Testis (tissue), 3 donors: ENCODE measurements around the gene RFLNA. TPM values are rescaled to one million over a fixed set of nuclear protein-coding genes. Genes with fewer than 3 reads are reported as not detected.

Experiments used
- DNase-seq: peaks from one replicate; pipeline ENCODE4 v3.0.0-alpha.2; 2019
- H3K27ac ChIP-seq, 2 donors: fragments of 200-600 bp; sonication (generic); one replicate each; pipeline ENCODE4 v1.5.1; 2019
- H3K27me3 ChIP-seq: fragments of 200-600 bp; sonication (generic); one replicate; pipeline ENCODE4 v1.5.1; 2019
- H3K36me3 ChIP-seq: fragments of 200-600 bp; sonication (generic); one replicate; pipeline ENCODE4 v1.5.1; 2017; ENCODE audit warnings: low read depth; ENCODE audit errors: missing control alignments
- H3K4me1 ChIP-seq: fragments of 200-600 bp; sonication (generic); one replicate; pipeline ENCODE4 v1.5.1; 2019
- H3K4me3 ChIP-seq, 2 donors: fragments of 200-600 bp; sonication (generic); one replicate each; pipeline ENCODE4 v1.5.1; 2017 to 2019
- H3K9me3 ChIP-seq: fragments of 200-600 bp; sonication (generic); one replicate; pipeline ENCODE4 v1.5.1; 2017
- POLR2A ChIP-seq: fragments of 450-650 bp; IDR thresholded peaks from one replicate; pipeline ENCODE4 v1.6.1; 2017; ENCODE audit warnings: antibody characterized with exemption, mild to moderate bottlenecking, moderate library complexity
- WGBS, 2 donors: methylation state at CpG; one replicate each; pipeline ENCODE4 v1.1.5; 2018; 5-methylcytosine and 5-hydroxymethylcytosine counted together
- intact Hi-C: fragments of 100-400 bp; cut with DNase I; formaldehyde crosslinking; loops from one replicate; pipeline ENCODE4 v1.15.1; 2023; ENCODE audit warnings: low total_unique reads
- polyA plus RNA-seq: library from polyadenylated mRNA; stranded (reverse); fragments of 350-450 nt; fragmentation: Illumina TruSeq; extraction: RNeasy Lipid Tissue Mini Kit (QIAGEN cat#74804); gene quantifications from one replicate; pipeline ENCODE4 v1.2.3, GENCODE V29; 2014; ENCODE audit warnings: low read depth, low replicate concordance; ENCODE audit not compliant: insufficient read depth
- total RNA-seq, 2 donors: library from RNA; depleted of rRNA; stranded (reverse); fragments of >200 nt; gene quantifications; one replicate each; pipeline ENCODE4 v1.2.3, GENCODE V29; 2016
- TF ChIP-seq, protein P1 (sequence below), 3 experiments: fragments of 450-650 bp in 2 of 3; fragments of 200-600 bp in 1 of 3; sonication (generic) in 1 of 3; IDR thresholded peaks; one replicate each; pipeline ENCODE4 v1.5.1; 2016 to 2019; ENCODE audit warnings: antibody characterized with exemption in 3 of 3, mild to moderate bottlenecking in 2 of 3, moderate library complexity in 1 of 3

RFLNA gene
- total and polyA plus RNA-seq, 3 donors from 2014 or later: 0.31 to 0.80 (median 0.68) TPM

- no peak for TF ChIP-seq POLR2A
- TF ChIP-seq, protein P1, sequence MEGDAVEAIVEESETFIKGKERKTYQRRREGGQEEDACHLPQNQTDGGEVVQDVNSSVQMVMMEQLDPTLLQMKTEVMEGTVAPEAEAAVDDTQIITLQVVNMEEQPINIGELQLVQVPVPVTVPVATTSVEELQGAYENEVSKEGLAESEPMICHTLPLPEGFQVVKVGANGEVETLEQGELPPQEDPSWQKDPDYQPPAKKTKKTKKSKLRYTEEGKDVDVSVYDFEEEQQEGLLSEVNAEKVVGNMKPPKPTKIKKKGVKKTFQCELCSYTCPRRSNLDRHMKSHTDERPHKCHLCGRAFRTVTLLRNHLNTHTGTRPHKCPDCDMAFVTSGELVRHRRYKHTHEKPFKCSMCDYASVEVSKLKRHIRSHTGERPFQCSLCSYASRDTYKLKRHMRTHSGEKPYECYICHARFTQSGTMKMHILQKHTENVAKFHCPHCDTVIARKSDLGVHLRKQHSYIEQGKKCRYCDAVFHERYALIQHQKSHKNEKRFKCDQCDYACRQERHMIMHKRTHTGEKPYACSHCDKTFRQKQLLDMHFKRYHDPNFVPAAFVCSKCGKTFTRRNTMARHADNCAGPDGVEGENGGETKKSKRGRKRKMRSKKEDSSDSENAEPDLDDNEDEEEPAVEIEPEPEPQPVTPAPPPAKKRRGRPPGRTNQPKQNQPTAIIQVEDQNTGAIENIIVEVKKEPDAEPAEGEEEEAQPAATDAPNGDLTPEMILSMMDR (IDR thresholded peaks at IDR 0.05): no peak
- Histone ChIP-seq H3K27me3 (no peaks in the 10 kb centered on the region), H3K36me3 (no peaks in the 10 kb centered on the region), H3K9me3 (no peaks in the 10 kb centered on the region), H3K4me3 (no peak overlapping the region), H3K27ac (peak overlapping the region in 1 of 2 donors; percentile 26), H3K4me1 (peaks cover 24% of the 10 kb centered on the region)
- 91 to 93% methylated on average over 11 of the region's 11 CpGs for WGBS, 2 donors
- intact Hi-C loops: no loop called here
- DNase-seq: no peak
Measured at GRCh38 chr12:124358572-124358971, 63.7 kb downstream of the RFLNA start.

DNA sequence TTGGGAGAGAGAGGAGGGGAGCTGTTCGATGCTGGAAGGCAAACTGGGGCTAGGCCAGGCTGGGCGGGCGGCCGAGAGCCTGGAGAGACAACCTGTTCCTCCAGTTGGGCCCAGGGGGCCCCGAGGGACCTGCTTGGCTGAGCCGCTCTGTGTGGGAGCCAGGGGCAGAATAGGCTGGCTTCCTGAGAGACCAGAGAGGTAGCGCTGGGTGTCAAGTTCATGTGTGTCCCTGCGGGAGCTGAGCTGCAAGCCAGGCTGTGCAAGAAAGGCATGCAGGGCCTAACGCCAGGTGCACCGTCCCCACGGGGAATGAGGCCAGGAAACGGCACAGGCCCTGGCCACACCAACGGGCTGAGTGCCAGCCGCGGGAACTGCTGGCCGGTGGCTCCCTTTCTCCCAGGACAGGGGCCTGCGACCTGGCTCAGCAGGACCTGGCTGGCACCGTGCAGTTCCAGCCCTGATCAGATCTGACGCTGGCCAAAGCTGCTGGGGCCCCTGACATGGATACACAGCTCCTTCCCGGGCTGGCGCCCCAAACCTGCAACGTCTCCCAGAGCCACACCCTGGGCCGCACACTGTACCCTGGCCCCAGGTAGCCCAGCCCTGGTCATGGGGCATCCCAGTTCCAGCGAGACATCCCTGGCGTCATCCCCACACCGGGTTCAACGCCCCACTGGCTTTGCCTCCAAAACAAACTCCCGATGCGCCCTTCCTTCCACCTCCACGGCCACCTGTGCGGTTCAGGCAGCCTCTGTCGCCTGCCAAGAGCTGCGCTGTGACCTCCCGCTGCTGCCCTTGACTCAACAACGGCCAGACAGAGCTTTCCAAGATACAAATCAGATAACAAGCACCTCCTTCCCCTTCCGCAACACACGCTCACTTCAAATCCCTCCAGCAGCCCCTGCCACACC, 65.0 kb downstream of the RFLNA start:
- no peaks in the 10 kb centered on the region for H3K36me3 ChIP-seq
- no peak for TF ChIP-seq POLR2A
- TF ChIP-seq, protein P1 (IDR thresholded peaks at IDR 0.05): no peak
- H3K27me3 ChIP-seq: no peaks in the 10 kb centered on the region
- H3K4me3 ChIP-seq: no peak overlapping the region
- H3K4me1 ChIP-seq: peaks cover 37% of the 10 kb centered on the region
- H3K27ac ChIP-seq: peak overlapping the region in 1 of 2 donors; percentile 50
- no peaks in the 10 kb centered on the region for H3K9me3 ChIP-seq
- DNase-seq: peak; percentile 90
- WGBS, 2 donors: 39 to 43% methylated on average over 11 to 37 of the region's 37 CpGs
- intact Hi-C loops: no loop called here

DNA sequence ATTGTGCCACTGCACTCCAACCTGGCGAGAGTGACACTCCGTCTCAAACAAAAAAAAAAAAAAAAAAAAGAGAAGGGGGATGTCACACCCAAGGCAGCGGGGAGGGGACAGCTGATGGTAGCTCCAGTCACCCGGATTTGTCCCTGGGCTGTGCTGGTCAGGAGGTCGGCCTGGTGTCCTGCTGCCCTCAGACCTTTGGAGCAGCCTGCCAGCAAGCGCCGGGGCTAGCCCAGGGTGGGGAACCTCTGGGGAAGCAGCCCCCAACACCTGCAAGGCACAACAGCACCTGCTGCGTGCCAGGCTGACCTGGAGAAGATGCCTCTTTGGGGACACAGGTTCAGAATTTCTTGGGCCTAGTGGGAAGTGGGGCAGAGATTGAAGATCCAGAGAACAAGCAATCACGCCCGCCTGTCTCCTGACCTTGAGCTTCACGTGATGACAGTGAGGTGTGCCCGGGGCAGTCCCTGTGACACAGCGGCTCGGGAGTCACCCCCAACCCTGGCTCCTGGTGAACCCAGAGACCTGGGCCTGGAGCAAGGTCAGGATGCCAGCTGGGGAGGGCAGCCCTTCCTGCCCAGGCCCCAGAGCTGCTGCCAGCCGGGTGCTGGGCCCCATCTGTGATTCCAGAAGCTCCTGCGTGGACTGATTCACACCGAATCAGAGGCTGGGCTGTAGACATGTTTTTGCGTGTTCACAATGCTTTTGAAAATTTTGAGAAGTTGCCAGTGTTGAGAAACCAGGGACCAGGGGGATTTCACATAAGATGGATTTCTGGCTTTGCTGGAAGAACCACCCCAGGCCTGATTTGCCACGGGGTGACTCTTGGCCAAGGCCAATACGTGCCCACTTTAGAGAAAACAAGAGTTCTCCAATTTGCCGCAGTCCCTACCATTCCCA, 66.4 kb downstream of the RFLNA start:
- no peak overlapping the region for H3K27ac ChIP-seq
- H3K36me3 ChIP-seq: no peaks in the 10 kb centered on the region
- H3K4me1 ChIP-seq: peaks cover 47% of the 10 kb centered on the region
- H3K27me3 ChIP-seq: no peaks in the 10 kb centered on the region
- 64 to 77% methylated on average over 21 of the region's 21 CpGs for WGBS, 2 donors
- intact Hi-C loops: no loop called here
- H3K9me3 ChIP-seq: no peaks in the 10 kb centered on the region
- no peak for TF ChIP-seq POLR2A
- TF ChIP-seq, protein P1 (IDR thresholded peaks at IDR 0.05): no peak
- H3K4me3 ChIP-seq: no peak overlapping the region
- DNase-seq: peak; percentile 70

GRCh38 chr12:124361996-124362395, 67.1 kb downstream of the RFLNA start:
- intact Hi-C loops: no loop called here
- WGBS, 2 donors: 88 to 97% methylated on average over 11 to 15 of the region's 15 CpGs

More at GRCh38 chr12:124361996-124362395, 67.1 kb downstream of the RFLNA start:
- no peak for TF ChIP-seq POLR2A
- TF ChIP-seq, protein P1 (IDR thresholded peaks at IDR 0.05): no peak
- H3K4me1 ChIP-seq: peaks cover 50% of the 10 kb centered on the region
- H3K9me3 ChIP-seq: no peaks in the 10 kb centered on the region
- H3K4me3 ChIP-seq: no peak overlapping the region
- H3K27ac ChIP-seq: no peak overlapping the region
- no peaks in the 10 kb centered on the region for H3K36me3 ChIP-seq
- no peaks in the 10 kb centered on the region for H3K27me3 ChIP-seq
- no peak for DNase-seq
